NT2/D1 (cell line): ENCODE results near the gene ENOX1.

Experiments used
- YY1 ChIP-seq: IDR thresholded peaks from 2 replicates; pipeline ENCODE4 v1.6.1; 2011; ENCODE audit not compliant: insufficient read length, insufficient read depth
- ZNF274 ChIP-seq: IDR thresholded peaks from 2 replicates; pipeline ENCODE4 v1.6.1; 2011; ENCODE audit warnings: mild to moderate bottlenecking, low read depth, low read length

DNA sequence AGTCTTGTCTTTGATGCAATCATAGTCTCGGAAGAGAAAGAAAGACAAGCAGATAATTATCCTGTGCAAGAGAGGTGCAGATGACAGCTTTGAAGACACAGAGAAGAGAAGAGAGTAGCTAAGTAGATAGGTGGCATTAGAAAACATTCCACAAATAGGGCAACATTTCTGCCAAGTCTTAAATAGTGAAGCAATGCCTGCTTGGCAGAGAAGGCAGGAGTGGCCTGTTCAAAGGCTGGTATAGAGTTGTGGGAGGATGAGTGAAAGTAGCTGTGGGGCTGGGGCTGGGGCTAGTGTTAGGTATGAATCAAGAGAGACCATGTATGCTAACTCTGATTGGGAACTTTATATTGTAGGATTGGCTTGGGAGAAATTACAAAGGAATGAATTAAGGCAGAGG is 457.9 kb downstream of the ENOX1 start:
- no peak for TF ChIP-seq ZNF274
- no peak for TF ChIP-seq YY1
